Stimulated activated CD4-positive, alpha-beta T cell treated with anti-CD3 and anti-CD28 coated beads, Interleukin-2, amount 100 ng/mL, for 4 hours (primary cell): ENCODE data around the gene PEX14.

ENCODE experiments used
- DNase-seq: peaks from one replicate; pipeline ENCODE4 v3.0.0-alpha.2; 2020; ENCODE audit warnings: low read depth

PEX14 gene

DNA sequence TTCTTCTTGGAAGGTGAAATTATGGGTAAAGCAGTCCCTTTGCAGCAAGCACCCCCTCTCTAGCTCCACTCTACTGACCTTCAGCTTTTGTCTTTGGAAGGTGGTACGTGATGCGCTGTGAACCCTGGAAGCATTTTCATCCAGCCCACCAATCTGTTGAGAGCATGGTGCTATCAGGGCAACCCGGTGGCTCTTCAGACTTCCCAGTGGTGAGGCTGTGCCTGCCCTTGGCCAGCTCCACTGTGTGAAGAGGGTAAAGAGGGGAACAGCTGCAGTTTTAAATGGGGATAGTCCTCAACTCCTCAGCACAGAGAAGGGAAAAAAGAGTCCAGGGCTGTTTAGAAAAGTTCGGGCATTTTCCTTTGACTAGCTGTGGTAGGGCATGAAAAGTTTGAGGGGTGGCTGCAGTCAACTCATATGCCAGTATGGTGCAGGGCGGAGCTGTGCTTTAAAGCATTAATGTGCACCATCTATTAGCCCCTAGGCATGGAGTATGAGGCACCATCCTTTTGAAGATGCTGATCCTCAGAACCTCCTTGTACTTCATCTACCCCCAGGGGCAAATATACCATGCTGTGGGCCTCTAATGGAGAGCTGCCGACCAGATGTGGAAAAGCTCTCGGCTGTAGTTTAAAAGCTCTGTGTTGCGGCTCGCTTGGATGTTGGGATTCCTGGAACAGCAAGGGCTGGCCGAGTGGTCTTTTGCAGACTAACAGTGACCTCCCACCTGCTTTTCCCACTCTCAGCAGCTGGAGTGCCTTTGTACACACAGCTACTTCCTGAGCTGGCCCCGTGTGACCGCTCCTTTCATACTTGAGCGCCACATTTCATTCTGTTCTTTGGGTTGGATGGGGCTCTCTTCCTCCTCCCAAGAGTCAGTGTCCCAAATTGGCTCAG lies 123.0 kb downstream of the PEX14 start:
- DNase-seq: no peak

DNA sequence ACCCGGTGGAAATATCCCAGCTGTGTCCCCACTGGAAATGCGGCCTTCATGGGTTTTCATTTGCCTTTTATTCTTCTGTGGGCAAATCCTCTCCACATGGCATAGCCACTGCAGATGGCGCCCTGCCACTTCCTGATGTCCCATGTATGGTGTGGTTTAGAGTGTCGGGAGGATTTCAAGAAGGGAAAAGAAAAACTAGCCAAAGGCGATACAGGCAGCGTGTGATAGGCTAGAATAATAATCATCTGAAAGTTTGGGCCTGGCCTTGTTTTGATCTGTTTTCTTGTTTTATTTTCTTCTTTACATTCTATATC lies 123.6 kb downstream of the PEX14 start:
- no peak for DNase-seq

- DNase-seq: no peak
Measured at GRCh38 chr1:10599194-10599861, 124.6 kb downstream of the PEX14 start.

DNA sequence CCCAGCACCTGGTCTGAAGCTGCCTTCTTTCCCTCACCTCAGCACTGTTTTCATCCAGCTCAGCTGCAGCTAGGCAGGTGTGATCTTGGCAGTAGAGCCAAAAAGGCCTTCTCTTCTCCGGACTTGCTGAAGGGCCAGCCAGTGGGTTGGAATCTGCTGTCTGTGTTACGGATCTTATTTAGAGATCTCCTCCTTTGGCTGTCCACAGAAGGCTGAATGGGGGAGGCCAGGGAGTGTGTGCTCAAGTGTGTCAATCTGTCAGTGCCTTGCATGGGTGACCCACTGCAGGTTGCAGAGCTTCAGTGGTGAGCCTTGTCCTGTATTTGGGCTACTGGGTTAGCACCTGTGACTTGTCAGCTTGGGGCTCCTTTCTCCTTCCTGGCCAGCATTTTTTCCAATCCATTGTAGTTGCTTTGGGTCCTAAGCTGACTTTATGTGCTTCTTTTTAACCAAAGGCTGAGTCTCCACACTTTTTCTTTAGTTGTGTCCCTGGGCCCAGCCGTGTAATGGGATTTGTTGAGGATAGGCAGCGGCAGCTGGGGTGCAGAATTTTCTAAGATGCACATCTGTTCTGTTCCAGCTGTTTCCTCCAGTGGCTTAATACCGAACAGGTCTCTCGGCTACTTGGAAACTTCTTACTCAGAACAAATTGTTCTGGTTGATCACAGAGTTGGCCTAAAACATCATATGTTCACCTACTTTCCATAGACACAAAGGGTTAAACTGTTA lies 126.8 kb downstream of the PEX14 start:
- DNase-seq: no peak

DNA sequence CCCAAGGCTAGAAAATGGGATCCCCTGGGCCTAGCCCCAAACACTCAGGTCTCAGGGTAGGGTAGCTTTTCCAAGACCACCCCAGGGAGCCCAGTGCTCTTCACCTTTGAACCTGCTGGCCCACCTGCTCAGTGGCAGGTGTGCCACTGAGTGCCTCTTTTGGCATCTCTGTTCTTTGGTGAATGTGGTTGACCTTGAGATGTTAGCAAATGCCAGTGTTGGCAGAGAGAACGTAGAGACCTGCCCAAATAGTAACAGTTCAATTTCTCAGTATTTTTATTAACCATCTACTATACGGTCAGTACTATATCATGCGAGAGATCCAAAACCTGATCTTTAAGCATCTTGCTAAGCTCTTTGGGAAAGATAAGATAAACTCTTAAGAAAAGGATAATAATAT lies 128.2 kb downstream of the PEX14 start:
- no peak for DNase-seq

- DNase-seq: no peak
Measured at GRCh38 chr1:10604966-10605365, 130.2 kb downstream of the PEX14 start.

- no peak for DNase-seq
Measured at GRCh38 chr1:10606064-10606463, 131.3 kb downstream of the PEX14 start.

DNA sequence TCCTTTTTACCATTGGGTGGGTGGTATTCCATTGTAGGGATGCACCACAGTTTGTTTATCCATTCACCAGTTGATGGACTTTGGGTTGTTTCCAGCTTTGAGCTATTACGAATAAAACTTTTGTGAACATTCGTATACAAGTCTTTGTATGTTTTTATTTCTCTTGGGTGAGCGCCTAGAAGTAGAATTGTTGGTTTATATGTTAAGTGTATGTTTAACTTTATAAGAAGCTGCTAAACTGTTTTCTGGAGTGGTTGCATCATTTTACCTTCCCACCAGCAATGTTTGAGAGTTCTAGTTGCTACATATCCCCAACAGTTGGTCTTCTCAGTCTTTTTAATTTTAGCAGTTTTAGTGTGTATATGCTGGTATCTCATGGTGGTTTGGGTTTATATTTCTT lies 132.5 kb downstream of the PEX14 start:
- no peak for DNase-seq

- DNase-seq: no peak
Measured at GRCh38 chr1:10608690-10609089, 133.9 kb downstream of the PEX14 start.

DNA sequence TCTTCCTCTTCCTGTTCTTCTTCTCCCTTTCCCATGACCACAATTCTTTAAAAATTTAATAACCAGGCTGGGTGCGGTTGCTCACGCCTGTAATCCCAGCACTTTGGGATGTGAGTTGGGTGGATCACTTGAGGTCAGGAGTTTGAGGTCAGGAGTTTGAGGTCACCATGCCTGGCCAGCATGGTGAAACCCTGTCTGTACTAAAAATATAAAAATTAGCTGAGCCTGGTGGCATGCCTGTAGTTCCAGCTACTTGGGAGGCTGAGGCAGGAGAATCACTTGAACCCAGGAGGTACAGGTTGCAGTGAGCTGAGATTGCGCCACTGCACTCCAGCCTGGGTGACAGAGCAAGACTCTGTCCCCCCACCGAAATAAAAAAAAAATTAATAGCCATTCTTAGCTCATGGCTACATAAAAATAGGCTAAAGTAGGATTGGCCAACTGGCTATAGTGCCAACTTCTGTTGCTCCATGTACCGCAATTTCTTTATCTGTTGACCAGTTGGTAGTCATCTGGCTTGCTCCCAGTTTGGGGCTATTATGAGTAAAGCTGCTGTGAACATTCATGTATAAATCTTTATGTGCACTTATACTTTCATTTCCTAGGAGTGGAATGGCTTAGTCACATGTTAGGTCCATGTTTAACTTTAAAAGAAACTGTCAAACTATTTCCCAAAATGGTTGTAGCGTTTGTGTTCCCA lies 136.3 kb downstream of the PEX14 start:
- DNase-seq: no peak

DNA sequence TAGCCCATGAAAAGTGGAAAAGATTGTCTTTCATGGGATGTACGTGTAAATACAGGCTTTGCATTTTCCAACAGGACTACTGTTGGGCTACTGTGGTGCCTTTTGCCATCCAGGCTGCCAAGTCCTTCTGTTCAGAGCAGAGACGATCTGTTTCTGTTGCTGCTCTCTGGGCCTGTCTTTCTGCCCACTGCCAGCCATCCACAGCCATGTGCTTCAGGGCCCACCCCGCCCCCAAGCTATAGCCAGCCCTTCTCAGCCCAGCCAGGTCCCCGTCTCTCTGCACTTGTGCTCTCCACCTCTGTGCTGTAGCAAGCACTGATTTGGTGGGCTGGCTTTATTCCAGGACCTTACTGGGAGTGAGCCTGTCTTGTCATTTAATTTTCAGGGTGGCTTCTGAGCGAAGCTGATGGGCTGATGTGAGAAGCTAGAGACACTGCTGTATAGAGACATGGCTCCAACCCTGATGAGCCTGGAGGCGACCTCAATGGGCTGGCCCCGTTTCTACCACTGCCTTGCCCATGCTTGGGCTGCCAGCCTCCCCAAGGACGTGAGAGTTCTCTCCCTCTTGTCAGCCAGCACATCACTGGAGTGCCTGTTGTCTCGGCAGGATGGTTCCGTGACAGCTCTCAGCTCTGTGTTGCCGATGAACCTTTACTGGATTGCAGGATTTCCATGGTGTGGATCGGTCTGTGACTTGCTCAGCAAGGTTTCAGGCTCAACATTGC lies 137.8 kb downstream of the PEX14 start:
- DNase-seq: no peak

- no peak for DNase-seq
Measured at GRCh38 chr1:10613340-10613739, 138.6 kb downstream of the PEX14 start.

DNA sequence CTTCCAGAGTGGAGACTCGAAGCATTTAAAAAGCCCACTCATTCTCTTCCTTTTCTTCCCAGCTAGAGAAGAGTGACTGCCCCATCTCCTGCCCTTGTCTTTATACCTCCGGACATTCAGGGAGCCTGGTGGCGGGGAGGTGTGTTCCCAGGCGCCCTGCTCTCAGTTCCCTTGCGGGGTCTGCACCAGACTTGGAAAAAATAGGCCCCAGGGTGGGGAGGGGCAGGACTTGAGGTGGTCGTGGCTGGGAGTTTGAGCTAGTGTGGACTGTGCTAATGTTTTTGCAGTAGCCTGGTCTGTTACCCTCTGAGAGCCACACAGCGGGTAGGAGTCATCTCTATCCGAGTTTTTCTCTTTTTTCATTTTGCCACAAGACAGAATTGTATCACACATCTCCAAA lies 139.1 kb downstream of the PEX14 start:
- DNase-seq: no peak

DNA sequence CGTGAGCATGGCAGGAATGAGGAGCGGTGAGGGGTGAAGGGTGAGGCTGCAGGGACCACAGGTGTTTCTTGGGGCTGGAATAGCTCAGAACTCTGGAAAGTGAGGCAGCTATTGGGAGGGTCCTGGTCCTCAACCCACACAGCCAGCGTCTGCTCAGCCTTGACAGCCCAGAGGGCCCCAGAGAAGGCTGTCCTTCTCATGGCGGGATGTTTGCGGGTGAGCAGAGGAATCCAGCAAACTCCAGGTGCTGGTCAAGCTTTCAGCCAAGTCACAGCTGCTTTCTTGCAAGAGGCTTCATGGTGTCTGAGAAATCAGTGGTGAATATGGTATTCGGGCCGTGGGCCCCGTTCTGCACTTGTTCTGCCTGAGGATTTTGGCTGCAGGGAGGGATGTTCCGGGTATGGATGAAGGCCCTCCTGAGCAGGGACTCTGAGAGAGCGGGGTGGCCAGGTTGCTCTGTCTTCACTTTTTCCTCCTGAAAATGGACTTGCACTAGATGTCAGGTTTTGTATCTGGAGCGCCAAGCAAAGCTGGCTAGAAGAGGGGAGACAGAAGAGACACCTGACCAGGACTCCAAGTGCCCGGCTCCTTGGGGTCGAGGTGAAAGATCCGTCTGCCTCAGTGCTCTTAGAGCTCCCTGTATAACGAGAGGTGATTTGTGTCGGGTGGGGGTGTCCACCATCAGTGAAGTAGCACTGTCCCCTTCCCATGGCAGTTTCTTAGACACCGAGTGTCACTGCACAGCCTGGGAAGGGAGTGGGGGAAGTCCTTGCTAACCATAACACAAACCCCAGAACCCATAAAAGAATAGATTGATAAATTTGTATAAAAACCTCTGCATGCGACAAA lies 139.9 kb downstream of the PEX14 start:
- DNase-seq: no peak

DNA sequence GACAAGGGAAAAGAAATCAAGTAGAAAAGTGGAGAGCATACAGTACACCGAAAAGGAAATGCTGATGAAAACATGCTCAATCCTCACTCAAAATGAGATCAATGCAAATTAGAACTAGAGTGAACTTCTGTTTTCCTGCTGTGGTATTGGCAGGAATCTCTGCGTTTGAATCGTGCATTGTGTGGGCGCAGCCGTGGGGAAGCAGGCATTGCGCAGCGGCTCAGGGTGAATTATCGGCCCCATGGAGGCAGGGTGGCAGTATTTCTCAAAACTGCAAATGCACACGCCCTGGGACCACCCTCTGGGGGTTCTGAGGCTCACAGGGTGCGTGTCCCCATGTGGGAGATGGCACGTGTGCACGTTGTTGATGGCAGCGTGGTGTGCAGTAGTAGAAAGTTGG lies 140.6 kb downstream of the PEX14 start:
- DNase-seq: no peak

GRCh38 chr1:10615932-10616671 lies 141.4 kb downstream of the PEX14 start:
- DNase-seq: no peak

GRCh38 chr1:10616696-10617095 lies 141.9 kb downstream of the PEX14 start:
- DNase-seq: no peak

GRCh38 chr1:10617318-10617717 lies 142.6 kb downstream of the PEX14 start:
- DNase-seq: no peak

DNA sequence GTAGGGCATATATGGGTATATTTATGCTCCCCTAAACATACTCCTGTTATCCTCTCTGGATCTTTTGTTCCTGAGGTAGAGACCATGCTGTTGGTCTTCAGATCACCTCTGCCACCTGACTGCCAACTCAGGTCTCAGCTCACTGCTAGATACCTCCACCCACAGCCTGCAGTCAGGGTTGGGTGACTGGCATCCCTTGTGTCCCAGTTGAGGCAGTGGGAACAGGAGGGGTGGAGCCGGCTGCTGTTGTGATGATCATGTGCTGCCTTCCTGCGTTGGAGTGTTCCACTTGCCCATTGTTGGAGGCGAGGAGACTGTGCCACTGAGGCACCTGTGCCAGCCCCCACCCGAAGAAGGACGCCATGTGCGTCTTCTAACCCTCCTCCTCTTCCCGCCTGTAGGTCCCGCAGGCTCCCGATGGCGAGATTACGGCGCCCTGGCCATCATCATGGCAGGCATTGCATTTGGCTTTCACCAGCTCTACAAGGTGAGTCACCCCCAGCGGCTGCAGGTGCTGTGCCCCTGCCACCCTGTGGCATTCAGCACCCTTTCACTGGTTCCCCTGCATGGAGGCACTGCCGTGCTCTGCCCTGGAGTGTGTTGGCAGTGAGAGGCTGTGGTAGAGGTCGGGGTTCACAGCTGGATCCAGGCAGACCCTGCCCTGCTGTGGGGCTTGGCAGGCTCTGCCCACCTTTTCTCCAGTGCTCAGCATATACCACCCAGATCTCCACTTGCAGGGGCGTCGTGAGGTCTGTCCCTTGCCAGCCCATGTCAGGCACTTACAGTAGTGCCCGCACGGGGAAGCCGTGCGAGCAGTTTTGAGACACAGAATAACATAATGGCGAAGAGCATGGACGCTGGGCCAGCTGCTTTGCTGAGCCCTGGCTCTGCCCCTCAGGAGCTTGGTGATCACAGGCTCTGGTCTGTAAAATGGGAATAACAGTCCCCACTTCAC lies 143.5 kb downstream of the PEX14 start:
- DNase-seq: no peak
